GM23248 (cell line): ENCODE data around the gene SCLT1. TPM values are rescaled to one million over a fixed set of nuclear protein-coding genes. Genes with fewer than 3 reads are reported as not detected.

Experiments
- DNase-seq: peaks from one replicate; pipeline ENCODE4 v3.0.0-alpha.2; 2015
- H2AFZ ChIP-seq: fragments of 200-600 bp; sonication (generic); 2 replicates; pipeline ENCODE4 v1.6.1; 2016; ENCODE audit warnings: antibody characterized with exemption
- H3F3A ChIP-seq: fragments of 200-600 bp; sonication (generic); 2 replicates; pipeline ENCODE4 v1.6.1; 2016; ENCODE audit warnings: mild to moderate bottlenecking, antibody characterized with exemption, mixed run types; ENCODE audit not compliant: insufficient read depth
- H3K27ac ChIP-seq: fragments of 200-600 bp; sonication (generic); 2 replicates; pipeline ENCODE4 v1.5.1; 2016; ENCODE audit warnings: mild to moderate bottlenecking
- H3K27me3 ChIP-seq: fragments of 200-600 bp; sonication (generic); replicated peaks from 2 replicates; pipeline ENCODE4 v1.6.1; 2016; ENCODE audit warnings: mild to moderate bottlenecking; ENCODE audit not compliant: insufficient read depth
- H3K36me3 ChIP-seq: fragments of 200-600 bp; sonication (generic); 2 replicates; pipeline ENCODE4 v1.6.1; 2016; ENCODE audit warnings: low read depth, mild to moderate bottlenecking
- H3K4me1 ChIP-seq: fragments of 200-600 bp; sonication (generic); 2 replicates; pipeline ENCODE4 v1.6.1; 2016; ENCODE audit warnings: mild to moderate bottlenecking; ENCODE audit not compliant: insufficient read depth
- H3K4me2 ChIP-seq: fragments of 200-600 bp; sonication (generic); one replicate; pipeline ENCODE4 v1.6.1; 2016; ENCODE audit warnings: mild to moderate bottlenecking; ENCODE audit not compliant: unreplicated experiment
- H3K4me3 ChIP-seq: fragments of 200-600 bp; sonication (generic); 2 replicates; pipeline ENCODE4 v1.5.1; 2016; ENCODE audit warnings: mild to moderate bottlenecking
- H3K79me2 ChIP-seq: fragments of 200-600 bp; sonication (generic); 2 replicates; pipeline ENCODE4 v1.6.1; 2016; ENCODE audit warnings: mild to moderate bottlenecking; ENCODE audit not compliant: insufficient read depth
- H3K9ac ChIP-seq: fragments of 200-600 bp; sonication (generic); 2 replicates; pipeline ENCODE4 v1.6.1; 2016; ENCODE audit warnings: mild to moderate bottlenecking
- H3K9me2 ChIP-seq: fragments of 200-600 bp; sonication (generic); 2 replicates; pipeline ENCODE4 v1.6.1; 2016; ENCODE audit warnings: mixed run types, mild to moderate bottlenecking, moderate library complexity; ENCODE audit not compliant: insufficient read depth
- H3K9me3 ChIP-seq: fragments of 200-600 bp; sonication (generic); one replicate; pipeline ENCODE4 v1.6.1; 2017; ENCODE audit warnings: low read depth
- H4K20me1 ChIP-seq: fragments of 200-600 bp; sonication (generic); 2 replicates; pipeline ENCODE4 v1.6.0; 2016; ENCODE audit not compliant: insufficient read depth
- EZH2 ChIP-seq: fragments of 200-600 bp; sonication (generic); IDR thresholded peaks from 2 replicates; pipeline ENCODE4 v1.6.1; 2018; ENCODE audit warnings: antibody characterized with exemption, mild to moderate bottlenecking; ENCODE audit not compliant: insufficient read depth, poor library complexity, severe bottlenecking
- EZH2phosphoT487 ChIP-seq: fragments of 200-600 bp; sonication (generic); IDR thresholded peaks from 2 replicates; pipeline ENCODE4 v1.6.1; 2018; ENCODE audit warnings: antibody characterized with exemption, moderate library complexity, mild to moderate bottlenecking, low read depth; ENCODE audit not compliant: insufficient read depth
- WGBS, 2 experiments: methylation state at CpG; one replicate each; pipeline ENCODE4 v1.1.6; 2015 to 2017; ENCODE audit warnings: low lambda C conversion rate in 2 of 2, low coverage in 1 of 2; ENCODE audit errors: missing lambda C conversion rate in 2 of 2; 5-methylcytosine and 5-hydroxymethylcytosine counted together
- in situ Hi-C: fragments of 300-500 bp; cut with MboI; formaldehyde crosslinking; loops from 2 replicates; pipeline ENCODE4 v1.15.0; 2020
- polyA plus RNA-seq: library from polyadenylated mRNA; unstranded; fragments of >200 nt; fragmentation: Nextera tagmentation; extraction: Ambion mirVana; gene quantifications from 2 replicates; pipeline ENCODE4 v1.2.1, GENCODE V29; 2016
- small RNA-seq: library from RNA; depleted of rRNA; stranded (forward); fragments of <200 nt; gene quantifications from one replicate; pipeline ENCODE3, GENCODE V24; 2014; ENCODE audit warnings: low read depth, low replicate concordance
- total RNA-seq: library from RNA; depleted of rRNA; stranded (reverse); fragments of >200 nt; shearing (Covaris generic); gene quantifications from 2 replicates; pipeline ENCODE4 v1.2.3, GENCODE V29; 2014; rRNA removed

Gene SCLT1
- total and polyA plus RNA-seq, 2 experiments from 2014 or later: 7.3 to 9.0 TPM

DNA sequence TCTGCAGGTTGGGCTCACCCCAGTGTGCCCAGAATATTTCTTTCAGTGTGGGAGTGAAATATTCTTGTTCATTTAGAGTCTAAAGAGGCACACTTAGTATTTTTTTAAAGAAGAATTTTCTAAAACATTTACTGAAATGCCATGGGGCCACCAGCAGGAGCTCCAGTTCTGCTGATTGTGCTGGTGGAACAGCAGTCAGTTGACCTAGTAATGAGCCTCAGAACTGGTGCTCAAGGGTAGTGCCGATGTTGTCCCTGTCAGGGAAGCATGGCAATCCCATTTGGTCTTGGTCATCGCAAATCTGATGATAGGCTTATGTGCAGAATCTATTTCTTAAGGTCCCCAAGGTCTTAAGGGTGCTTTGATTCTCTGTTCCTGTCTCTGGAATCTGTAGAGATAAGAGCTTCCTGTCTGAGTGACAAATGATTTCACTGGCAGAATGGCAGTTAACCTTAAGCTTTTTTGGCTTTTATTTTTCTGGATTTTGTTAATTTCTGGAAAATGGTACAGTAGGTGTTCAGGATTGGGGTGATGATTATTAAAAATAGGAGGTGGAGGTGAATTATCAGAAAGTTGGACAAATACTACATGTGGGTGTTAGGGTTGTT is 252.5 kb downstream of the SCLT1 start:
- peaks cover 100% of the 10 kb centered on the region for H3K79me2 ChIP-seq
- in situ Hi-C loops: no loop called here
- no peak overlapping the region for H3K9ac ChIP-seq
- H3K36me3 ChIP-seq: peaks cover 35% of the 10 kb centered on the region
- H3K9me2 ChIP-seq: no peaks in the 10 kb centered on the region
- no peak overlapping the region for H3K27ac ChIP-seq
- no peaks in the 10 kb centered on the region for H3K9me3 ChIP-seq
- H3F3A ChIP-seq: peaks cover 5% of the 10 kb centered on the region; the same call in 1 of the 2 replicates
- H3K4me1 ChIP-seq: peaks cover 17% of the 10 kb centered on the region
- no peak overlapping the region for H2AFZ ChIP-seq
- TF ChIP-seq EZH2phosphoT487 (no peak), EZH2 (no peak)
- no peaks in the 10 kb centered on the region for H3K27me3 ChIP-seq
- H4K20me1 ChIP-seq: peaks cover 10% of the 10 kb centered on the region
- H3K4me3 ChIP-seq: no peak overlapping the region
- WGBS, 2 experiments: 91 to 98% methylated on average over 2 of the region's 2 CpGs
- DNase-seq: no peak
- no peak overlapping the region for H3K4me2 ChIP-seq

DNA sequence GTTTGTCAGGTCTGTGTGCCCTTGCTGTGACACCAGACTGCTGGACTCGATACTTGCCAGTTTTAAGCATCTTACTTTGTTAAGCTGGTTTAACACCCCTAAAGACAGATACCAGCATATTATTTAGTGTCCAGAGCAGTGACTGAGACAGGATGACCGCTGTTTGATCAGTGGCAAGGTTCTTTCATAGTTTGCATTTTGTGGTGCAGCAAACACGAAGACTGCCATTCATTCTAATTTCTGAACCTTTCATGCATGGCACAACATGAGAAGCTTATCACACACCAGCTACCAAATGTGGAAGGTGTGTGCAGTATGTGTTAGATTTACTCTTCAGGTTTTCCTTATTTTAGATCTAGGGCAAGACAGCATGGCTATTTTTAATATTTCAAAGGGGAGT is 255.7 kb downstream of the SCLT1 start:
- no peaks in the 10 kb centered on the region for H3K9me3 ChIP-seq
- peaks cover 100% of the 10 kb centered on the region for H3K79me2 ChIP-seq
- H3K27me3 ChIP-seq: no peaks in the 10 kb centered on the region
- WGBS, 2 experiments: 89 to 91% methylated on average over 3 of the region's 3 CpGs
- H3F3A ChIP-seq: peaks cover 5% of the 10 kb centered on the region; the same call in 1 of the 2 replicates
- peaks cover 17% of the 10 kb centered on the region for H3K4me1 ChIP-seq
- H3K4me2 ChIP-seq: no peak overlapping the region
- H3K27ac ChIP-seq: no peak overlapping the region
- peaks cover 17% of the 10 kb centered on the region for H3K36me3 ChIP-seq
- no peaks in the 10 kb centered on the region for H3K9me2 ChIP-seq
- no peak overlapping the region for H2AFZ ChIP-seq
- peaks cover 10% of the 10 kb centered on the region for H4K20me1 ChIP-seq
- H3K4me3 ChIP-seq: no peak overlapping the region
- no peak overlapping the region; the same call in 1 of the 2 replicates for H3K9ac ChIP-seq
- no peak for DNase-seq
- TF ChIP-seq EZH2: no peak
- TF ChIP-seq EZH2phosphoT487: no peak
- in situ Hi-C loops: no loop called here

DNA sequence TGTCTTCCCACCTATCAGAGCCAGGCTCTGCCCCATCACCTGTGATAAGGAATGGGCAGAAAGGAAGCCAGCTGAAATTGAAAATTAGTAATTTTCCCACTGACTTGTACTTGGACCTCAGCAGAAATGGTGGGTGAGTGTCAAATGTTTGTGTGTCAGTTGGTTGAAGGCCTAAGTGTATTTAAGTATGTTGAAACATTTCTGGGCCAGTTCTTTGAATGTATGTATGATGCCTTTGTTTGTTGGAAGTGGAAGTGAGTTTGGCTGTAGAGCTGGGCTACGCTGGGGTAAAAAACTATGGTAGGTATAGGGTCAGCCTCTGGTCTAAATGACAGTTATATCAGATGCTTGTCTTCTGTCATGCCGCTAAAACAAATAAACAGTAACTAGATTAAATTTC is 256.1 kb downstream of the SCLT1 start:
- Histone ChIP-seq H3K4me3 (no peak overlapping the region), H3K4me1 (peaks cover 17% of the 10 kb centered on the region), H3K27ac (no peak overlapping the region), H3F3A (peaks cover 5% of the 10 kb centered on the region; the same call in 1 of the 2 replicates), H3K27me3 (no peaks in the 10 kb centered on the region), H3K9ac (no peak overlapping the region), H3K36me3 (peaks cover 17% of the 10 kb centered on the region), H3K9me2 (no peaks in the 10 kb centered on the region), H3K4me2 (no peak overlapping the region), H3K9me3 (no peaks in the 10 kb centered on the region), H3K79me2 (peaks cover 100% of the 10 kb centered on the region), H4K20me1 (peaks cover 10% of the 10 kb centered on the region), H2AFZ (no peak overlapping the region)
- in situ Hi-C loops: no loop called here
- no peak for DNase-seq
- 98 to 100% methylated on average over 2 of the region's 2 CpGs for WGBS, 2 experiments
- TF ChIP-seq EZH2phosphoT487 (no peak), EZH2 (no peak)

DNA sequence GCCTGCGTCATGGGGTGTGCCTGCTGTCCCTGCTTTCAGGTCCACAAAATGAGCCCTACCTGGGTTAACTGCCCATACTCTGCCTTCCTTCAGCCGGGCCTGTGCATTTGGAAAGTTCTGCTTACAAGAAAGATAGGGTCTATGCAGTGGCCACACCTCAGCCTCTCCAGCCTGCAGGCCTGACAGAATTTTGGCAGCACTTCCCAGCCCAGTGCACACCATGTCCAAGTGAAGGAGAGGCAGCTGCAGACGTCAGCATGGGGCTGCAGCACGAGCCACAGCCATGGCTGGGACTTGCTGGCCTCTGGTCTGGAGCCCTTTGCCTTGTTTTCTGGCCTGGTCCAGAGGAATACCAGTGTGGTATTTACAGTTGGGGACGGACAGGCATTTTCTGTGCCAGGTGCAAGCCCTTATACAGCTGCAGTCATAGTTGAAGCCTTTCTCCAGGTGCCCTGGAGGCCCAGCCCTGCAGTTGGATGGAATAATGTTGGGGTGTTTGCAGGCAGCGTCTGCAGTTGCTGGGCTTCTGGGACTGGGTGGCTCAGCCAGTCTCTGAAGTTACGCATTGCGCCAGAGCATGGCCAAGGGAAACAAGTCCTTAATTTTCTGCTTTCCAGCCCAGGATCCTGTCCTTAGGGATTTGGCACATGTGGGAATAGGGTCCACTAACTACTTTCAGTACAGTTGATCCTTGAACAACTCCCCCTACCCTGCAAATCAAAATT is 257.7 kb downstream of the SCLT1 start:
- WGBS, 2 experiments: 56 to 68% methylated on average over 8 of the region's 8 CpGs
- H3K36me3 ChIP-seq: peaks cover 18% of the 10 kb centered on the region
- no peak for DNase-seq

More for the DNA sequence above, 257.7 kb downstream of the SCLT1 start:
- no peak for TF ChIP-seq EZH2phosphoT487
- Histone ChIP-seq H3K4me3 (no peak overlapping the region), H3F3A (peaks cover 9% of the 10 kb centered on the region; the same call in 1 of the 2 replicates), H3K4me1 (peaks cover 30% of the 10 kb centered on the region), H3K9me2 (no peaks in the 10 kb centered on the region), H3K79me2 (peaks cover 100% of the 10 kb centered on the region), H4K20me1 (peaks cover 10% of the 10 kb centered on the region), H3K27me3 (no peaks in the 10 kb centered on the region), H2AFZ (no peak overlapping the region), H3K27ac (no peak overlapping the region), H3K4me2 (no peak overlapping the region), H3K9me3 (no peaks in the 10 kb centered on the region), H3K9ac (no peak overlapping the region)
- in situ Hi-C loops: no loop called here

Small RNAs within 50 kb of the gene (small RNA-seq; reads per million reads assigned to genes)
- not detected for gene AC093826.2

Other genes with a start within 250 kb of the SCLT1 start
- 5.6 and 6.4 TPM in 2 replicates for gene C4orf33, start 2.6 kb upstream of the SCLT1 start, total RNA-seq
- 5.3 and 7.8 TPM in 2 replicates for gene C4orf33, start 2.6 kb upstream of the SCLT1 start, polyA plus RNA-seq